BLaER1 treated with 17β-estradiol and CSF1 and Interleukin-3, amounts not matched to agents 10 nM and 100 nM (cell line): Measurements from ENCODE around the gene TFCP2L1.

ENCODE experiments used
- H3K27ac ChIP-seq, 11 experiments: shearing (Covaris generic); formaldehyde crosslinking; 2 replicates each; pipeline ENCODE4 v1.8.1; 2022
- H3K27me3 ChIP-seq, 11 experiments: shearing (Covaris generic); formaldehyde crosslinking; 2 replicates each; pipeline ENCODE4 v1.8.1; 2022
- H3K36me3 ChIP-seq, 11 experiments: shearing (Covaris generic); formaldehyde crosslinking; 2 replicates each; pipeline ENCODE4 v1.8.1; 2022
- H3K4me1 ChIP-seq, 10 experiments: shearing (Covaris generic); formaldehyde crosslinking; 2 replicates each; pipeline ENCODE4 v1.8.1; 2022
- H3K4me2 ChIP-seq, 11 experiments: shearing (Covaris generic); formaldehyde crosslinking; 2 replicates each; pipeline ENCODE4 v1.8.1; 2022
- H3K4me3 ChIP-seq, 10 experiments: shearing (Covaris generic); formaldehyde crosslinking; 2 replicates each; pipeline ENCODE4 v1.8.1; 2022
- H3K9ac ChIP-seq, 11 experiments: shearing (Covaris generic); formaldehyde crosslinking; 2 replicates each; pipeline ENCODE4 v1.8.1; 2022
- H3K9me3 ChIP-seq, 11 experiments: shearing (Covaris generic); formaldehyde crosslinking; replicated peaks in 1 of 11; 2 replicates each; pipeline ENCODE4 v1.8.1; 2022
- H4K20me1 ChIP-seq, 11 experiments: shearing (Covaris generic); formaldehyde crosslinking; 2 replicates each; pipeline ENCODE4 v1.8.1; 2022
- Cebpa-rat ChIP-seq, 11 experiments: shearing (Covaris generic); IDR thresholded peaks; 2 replicates each; pipeline ENCODE4 v1.8.1; 2022

The TFCP2L1 gene

DNA sequence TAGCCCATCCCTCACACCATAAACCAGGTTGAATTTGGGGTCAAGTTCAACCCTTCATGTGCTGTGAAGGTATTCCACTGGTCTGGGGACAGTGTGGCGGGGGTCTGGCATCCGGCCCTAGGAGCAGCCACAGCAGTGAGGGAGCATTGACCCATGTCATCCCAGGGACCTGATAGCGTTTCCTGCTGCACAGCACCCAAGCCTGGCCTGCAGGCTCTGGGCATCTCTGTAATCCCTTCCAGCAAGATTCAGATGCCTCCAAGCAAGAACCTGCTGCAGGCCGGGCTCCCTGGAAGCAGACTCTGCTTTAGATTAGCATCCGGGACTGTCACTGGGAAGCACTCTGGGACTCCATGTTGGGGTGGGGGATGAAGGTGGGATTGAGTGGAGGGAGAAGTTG is 90.4 kb downstream of the TFCP2L1 start:
- Histone ChIP-seq H3K4me3 (no peak overlapping the region), H3K9ac (no peak overlapping the region), H3K27ac (no peak overlapping the region), H3K9me3 (no peaks in the 10 kb centered on the region), H3K36me3 (no peaks in the 10 kb centered on the region), H3K27me3 (no peaks in the 10 kb centered on the region), H3K4me2 (no peak overlapping the region), H3K4me1 (peaks cover 4 to 33% (median 10%) of the 10 kb centered on the region in 10 experiments), H4K20me1 (no peaks in the 10 kb centered on the region)
- TF ChIP-seq Cebpa-rat (IDR thresholded peaks at IDR 0.05) = no peak

DNA sequence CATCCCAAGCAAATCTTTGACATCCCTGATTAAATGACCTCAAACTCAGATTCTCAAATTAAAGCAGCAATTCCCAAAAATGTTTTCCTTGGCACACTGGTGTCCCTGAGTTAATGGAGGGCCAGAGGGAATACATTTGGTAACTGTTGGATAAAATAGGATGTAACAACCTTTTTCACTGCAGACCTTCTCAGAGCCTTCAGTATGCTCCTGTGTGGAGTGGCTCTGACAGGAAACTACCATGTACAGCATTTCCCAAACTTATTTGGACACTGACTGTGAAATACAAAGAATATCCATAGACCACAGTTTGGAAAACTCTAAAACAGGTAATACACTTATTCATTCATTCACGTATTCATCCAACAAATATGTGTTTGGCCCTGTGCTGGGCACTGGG is 91.8 kb downstream of the TFCP2L1 start:
- TF ChIP-seq Cebpa-rat (IDR thresholded peaks at IDR 0.05) = no peak
- Histone ChIP-seq H3K4me3 (no peak overlapping the region), H3K4me2 (no peak overlapping the region), H3K9ac (no peak overlapping the region), H3K27ac (no peak overlapping the region), H3K9me3 (no peaks in the 10 kb centered on the region), H4K20me1 (no peaks in the 10 kb centered on the region), H3K36me3 (no peaks in the 10 kb centered on the region), H3K27me3 (no peaks in the 10 kb centered on the region), H3K4me1 (peaks cover 18 to 38% (median 24%) of the 10 kb centered on the region in 10 experiments)

DNA sequence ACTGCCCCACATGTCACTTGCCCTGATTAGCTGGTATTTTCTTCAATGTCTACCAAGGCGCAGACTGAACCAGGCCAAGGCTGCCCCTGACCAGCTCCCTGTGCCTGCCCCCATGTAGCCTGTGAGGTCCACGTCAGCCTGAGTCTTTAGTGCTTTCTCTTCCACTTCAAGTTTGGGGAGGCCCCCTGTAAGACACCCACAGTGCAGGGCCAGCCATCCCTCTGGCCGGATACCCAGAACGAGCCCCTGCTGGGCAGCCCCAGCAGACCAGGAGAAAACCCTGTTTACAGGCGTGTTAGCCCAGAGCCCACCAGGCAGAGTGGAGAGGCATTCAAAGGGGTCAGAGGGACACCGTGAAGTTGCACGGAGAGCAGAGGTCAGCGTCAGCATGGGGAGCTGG is 92.4 kb downstream of the TFCP2L1 start:
- TF ChIP-seq Cebpa-rat (IDR thresholded peaks at IDR 0.05) = no peak
- Histone ChIP-seq H3K4me2 (no peak overlapping the region), H3K9ac (no peak overlapping the region), H3K9me3 (no peaks in the 10 kb centered on the region), H3K27me3 (no peaks in the 10 kb centered on the region), H3K4me1 (peaks cover 24 to 38% (median 29%) of the 10 kb centered on the region in 10 experiments), H3K36me3 (no peaks in the 10 kb centered on the region), H3K27ac (no peak overlapping the region), H4K20me1 (no peaks in the 10 kb centered on the region), H3K4me3 (no peak overlapping the region)

DNA sequence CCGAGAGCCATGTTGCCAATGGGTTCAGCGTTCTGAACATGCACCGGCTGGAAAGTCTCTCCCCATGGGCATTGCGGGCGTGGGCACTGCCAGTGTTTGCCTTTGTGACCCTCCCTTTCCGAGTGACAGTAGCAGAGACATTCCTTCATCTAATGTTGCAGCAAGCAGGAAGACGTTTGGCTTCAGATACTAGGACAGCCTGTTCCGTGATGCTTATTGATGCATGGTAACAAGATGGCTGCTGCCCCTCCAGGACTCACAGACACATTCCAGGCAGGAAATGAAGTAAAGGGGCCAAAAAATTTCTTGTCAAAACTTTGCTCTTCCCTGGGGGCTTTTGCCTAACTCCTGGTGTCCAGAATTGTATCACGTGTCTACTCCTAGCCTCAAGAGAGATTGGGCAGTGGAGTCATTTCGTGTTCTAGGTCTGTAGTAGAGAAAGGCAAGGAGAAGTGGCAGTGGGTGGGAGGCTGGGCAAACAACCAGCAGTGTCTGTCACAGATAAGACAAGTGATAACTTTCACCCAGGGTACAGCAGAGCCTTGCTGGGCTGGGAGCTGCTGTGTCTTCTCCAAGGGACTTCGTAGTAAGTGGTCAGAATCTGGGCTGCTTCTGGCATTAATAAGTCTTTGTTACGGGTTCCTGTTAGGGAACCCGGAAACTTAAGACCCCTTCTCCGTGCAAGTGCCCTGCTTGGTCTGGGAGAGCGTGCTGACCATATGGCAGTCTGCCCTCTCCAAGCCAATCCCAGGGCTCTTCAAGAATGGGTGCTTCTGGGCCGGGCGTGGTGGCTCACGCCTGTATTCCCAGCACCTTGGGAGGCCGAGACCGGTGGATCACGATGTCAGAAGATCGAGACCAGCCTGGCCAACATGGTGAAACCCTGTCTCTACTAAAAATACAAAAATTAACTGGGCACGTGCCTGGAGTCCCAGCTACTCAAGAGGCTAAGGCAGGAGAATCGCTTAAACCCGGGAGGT is 93.5 kb downstream of the TFCP2L1 start:
- no peak for TF ChIP-seq Cebpa-rat (IDR thresholded peaks at IDR 0.05)
- no peak overlapping the region for H3K27ac ChIP-seq
- no peaks in the 10 kb centered on the region for H3K27me3 ChIP-seq

DNA sequence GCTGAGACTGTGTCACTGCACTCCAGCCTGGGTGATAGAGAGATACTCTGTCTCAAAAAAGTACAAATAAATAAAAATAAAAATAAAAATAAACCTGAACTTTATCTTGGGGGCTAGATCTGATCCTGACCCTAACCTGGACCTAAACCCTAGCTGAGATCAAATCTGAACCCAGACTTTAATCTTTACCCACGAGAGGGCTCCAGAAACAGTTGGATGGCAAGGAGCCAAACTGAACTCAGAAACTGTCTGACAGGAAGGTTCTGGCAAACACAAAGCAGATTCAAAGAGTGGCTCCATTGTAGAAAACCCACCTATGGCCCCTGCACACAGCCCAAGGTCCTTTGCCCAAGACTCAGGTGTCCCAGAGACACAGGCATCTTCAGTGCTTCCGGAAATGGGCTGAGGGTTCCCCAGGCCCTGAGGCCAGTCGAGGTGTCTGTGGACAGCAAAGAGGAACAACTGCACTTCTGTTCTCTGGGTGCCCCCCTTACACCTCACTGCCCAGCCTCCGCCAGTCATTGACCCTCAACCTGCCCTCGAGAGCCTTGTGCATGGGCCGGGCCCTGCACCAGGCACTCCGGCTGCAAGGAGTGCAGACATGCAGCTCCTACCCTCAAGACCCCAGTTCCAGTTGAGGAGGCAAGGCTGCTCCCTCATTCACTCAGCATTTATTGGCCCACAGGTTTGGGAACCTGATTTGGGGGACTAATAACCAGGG is 95.2 kb downstream of the TFCP2L1 start:
- Histone ChIP-seq H3K36me3 (no peaks in the 10 kb centered on the region), H3K27ac (peak overlapping the region in 7 of 11 experiments; percentile 26 to 78 (median 72); a peak in 13 of 22 replicates)
- TF ChIP-seq Cebpa-rat (IDR thresholded peaks at IDR 0.05) = no peak

More for the DNA sequence above, 93.5 kb downstream of the TFCP2L1 start:
- Histone ChIP-seq H4K20me1 (no peaks in the 10 kb centered on the region), H3K4me2 (no peak overlapping the region), H3K9ac (no peak overlapping the region), H3K4me1 (peaks cover 27 to 37% (median 34%) of the 10 kb centered on the region in 10 experiments), H3K9me3 (no peaks in the 10 kb centered on the region), H3K4me3 (no peak overlapping the region), H3K36me3 (no peaks in the 10 kb centered on the region)

DNA sequence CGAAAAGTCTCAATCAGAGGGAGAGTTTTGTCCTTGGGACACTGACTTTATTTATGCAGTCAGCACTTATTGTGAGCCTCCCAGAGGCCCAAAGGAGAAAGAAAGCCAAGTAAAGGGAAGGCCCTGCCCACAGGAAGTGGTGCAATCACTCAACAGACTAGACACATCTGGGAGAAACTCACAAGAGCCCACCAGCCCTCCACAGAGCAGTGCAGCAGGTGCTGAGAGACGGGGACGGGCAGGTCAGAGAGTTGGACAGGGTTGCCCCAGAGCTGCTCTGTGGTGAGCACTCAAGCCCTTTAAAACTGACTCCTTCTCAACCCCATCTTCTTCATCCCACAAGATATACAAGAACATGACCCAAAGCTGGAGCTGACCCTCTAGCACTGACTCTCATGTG is 96.0 kb downstream of the TFCP2L1 start:
- Histone ChIP-seq H3K9ac (peak overlapping the region in 2 of 11 experiments; percentile 23 to 29; a peak in 3 of 22 replicates), H3K4me1 (peaks cover 33 to 60% (median 52%) of the 10 kb centered on the region in 10 experiments)
- peak in 5 of 11 experiments; percentile 27 to 81 (median 52); a peak in 5 of 22 replicates for TF ChIP-seq Cebpa-rat (IDR thresholded peaks at IDR 0.05)

More for the DNA sequence above, 95.2 kb downstream of the TFCP2L1 start:
- Histone ChIP-seq H4K20me1 (no peaks in the 10 kb centered on the region), H3K27me3 (no peaks in the 10 kb centered on the region), H3K4me1 (peaks cover 33 to 53% (median 48%) of the 10 kb centered on the region in 10 experiments), H3K4me3 (no peak overlapping the region), H3K4me2 (peak overlapping the region; percentile 73 to 82 (median 77); a peak in 20 of 22 replicates), H3K9ac (0 out of 22 replicates have a peak overlapping the region, but pooled peaks of 2 of the 11 experiments have one; percentile 8 to 29), H3K9me3 (no peaks in the 10 kb centered on the region)

DNA sequence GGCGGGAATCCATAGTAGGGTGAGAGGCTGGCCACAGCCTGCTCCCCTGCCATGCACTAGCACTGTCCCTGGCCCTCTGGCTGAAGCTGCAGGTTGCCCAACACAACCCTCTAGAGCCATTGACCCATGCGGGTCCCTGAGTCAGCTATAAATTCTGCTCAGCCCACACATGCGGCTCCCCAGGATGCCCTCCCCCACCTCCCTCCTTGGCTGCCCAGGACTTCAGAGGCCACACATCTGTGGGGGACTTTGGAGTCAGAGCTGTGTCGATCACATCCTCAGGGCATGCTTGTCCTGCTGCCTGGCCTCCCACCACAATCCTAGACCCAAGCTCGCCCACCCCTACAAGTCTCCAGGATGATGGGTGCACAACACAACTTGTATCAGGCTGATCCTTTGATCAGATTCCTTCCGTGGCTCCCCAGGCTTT is 97.0 kb downstream of the TFCP2L1 start:
- Histone ChIP-seq H3K27me3 (no peaks in the 10 kb centered on the region), H3K9ac (peak overlapping the region in 2 of 11 experiments; percentile 21 to 29; a peak in 1 of 22 replicates), H3K4me1 (peaks cover 33 to 60% (median 52%) of the 10 kb centered on the region in 10 experiments), H3K36me3 (no peaks in the 10 kb centered on the region), H3K9me3 (no peaks in the 10 kb centered on the region), H3K4me3 (no peak overlapping the region), H4K20me1 (no peaks in the 10 kb centered on the region), H3K27ac (peak overlapping the region in 8 of 11 experiments; percentile 18 to 78 (median 56); a peak in 13 of 22 replicates), H3K4me2 (peak overlapping the region; percentile 73 to 82 (median 77))
- TF ChIP-seq Cebpa-rat (IDR thresholded peaks at IDR 0.05) = no peak

More for the DNA sequence above, 96.0 kb downstream of the TFCP2L1 start:
- Histone ChIP-seq H4K20me1 (no peaks in the 10 kb centered on the region), H3K36me3 (no peaks in the 10 kb centered on the region), H3K9me3 (no peaks in the 10 kb centered on the region), H3K27ac (peak overlapping the region in 7 of 11 experiments; percentile 35 to 78 (median 72); a peak in 14 of 22 replicates), H3K27me3 (no peaks in the 10 kb centered on the region), H3K4me2 (peak overlapping the region; percentile 73 to 82 (median 77)), H3K4me3 (peak overlapping the region in 1 of 10 experiments; percentile 7; a peak in 2 of 20 replicates)

DNA sequence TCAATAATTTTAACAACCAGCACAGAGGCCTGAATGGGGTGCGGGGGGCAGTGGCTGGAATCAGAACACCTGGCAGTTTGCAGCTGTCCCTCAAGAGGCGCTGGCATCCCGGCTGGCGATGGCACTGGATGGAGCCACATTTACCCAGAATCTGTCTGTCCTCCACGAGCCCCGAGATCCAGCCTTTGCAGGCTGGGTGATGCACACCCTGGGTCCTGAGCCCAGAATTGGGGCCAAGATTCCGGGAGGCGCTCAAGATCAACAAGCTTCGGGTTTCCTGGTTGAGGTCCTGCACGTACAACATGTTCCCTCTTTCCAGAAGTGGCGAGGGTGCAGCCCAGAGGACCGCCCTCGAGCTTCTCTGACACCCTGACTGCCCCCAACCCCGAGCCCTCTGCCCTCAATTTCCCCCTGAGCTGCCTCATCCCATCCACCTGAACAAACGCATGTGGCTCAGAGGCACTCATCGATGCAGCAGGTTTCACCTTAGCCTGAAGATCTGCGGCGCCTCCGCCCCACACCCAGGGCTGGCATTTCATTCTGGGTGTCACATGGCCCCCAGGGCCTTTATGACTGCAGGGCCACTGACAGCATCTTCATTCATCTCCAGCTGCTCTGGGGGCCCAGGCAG is 97.5 kb downstream of the TFCP2L1 start:
- no peak overlapping the region for H3K9ac ChIP-seq
- H3K9me3 ChIP-seq = no peaks in the 10 kb centered on the region
- no peaks in the 10 kb centered on the region for H3K27me3 ChIP-seq
- H3K27ac ChIP-seq = peak overlapping the region in 7 of 11 experiments; percentile 35 to 78 (median 72); a peak in 10 of 22 replicates
- TF ChIP-seq Cebpa-rat (IDR thresholded peaks at IDR 0.05) = no peak
- H3K4me3 ChIP-seq = no peak overlapping the region
- H3K4me1 ChIP-seq = peaks cover 33 to 60% (median 52%) of the 10 kb centered on the region in 10 experiments
- H3K36me3 ChIP-seq = no peaks in the 10 kb centered on the region
- H3K4me2 ChIP-seq = peak overlapping the region; percentile 73 to 82 (median 77)
- no peaks in the 10 kb centered on the region for H4K20me1 ChIP-seq
